HUDEP-2 (cell line): ENCODE measurements around the gene NR2F1.
"Not testable (repeated sequence)": the region's sequence is repeated elsewhere in the genome, so short reads cannot be mapped to it uniquely, and the experiment has no call there.

ENCODE experiments used
- DNase-seq, 76 experiments: peaks; one replicate each; lab custom pipeline; 2025; ENCODE audit not compliant: unreplicated experiment in 76 of 76; lab: John Stamatoyannopoulos, UW

The NR2F1 gene

DNA sequence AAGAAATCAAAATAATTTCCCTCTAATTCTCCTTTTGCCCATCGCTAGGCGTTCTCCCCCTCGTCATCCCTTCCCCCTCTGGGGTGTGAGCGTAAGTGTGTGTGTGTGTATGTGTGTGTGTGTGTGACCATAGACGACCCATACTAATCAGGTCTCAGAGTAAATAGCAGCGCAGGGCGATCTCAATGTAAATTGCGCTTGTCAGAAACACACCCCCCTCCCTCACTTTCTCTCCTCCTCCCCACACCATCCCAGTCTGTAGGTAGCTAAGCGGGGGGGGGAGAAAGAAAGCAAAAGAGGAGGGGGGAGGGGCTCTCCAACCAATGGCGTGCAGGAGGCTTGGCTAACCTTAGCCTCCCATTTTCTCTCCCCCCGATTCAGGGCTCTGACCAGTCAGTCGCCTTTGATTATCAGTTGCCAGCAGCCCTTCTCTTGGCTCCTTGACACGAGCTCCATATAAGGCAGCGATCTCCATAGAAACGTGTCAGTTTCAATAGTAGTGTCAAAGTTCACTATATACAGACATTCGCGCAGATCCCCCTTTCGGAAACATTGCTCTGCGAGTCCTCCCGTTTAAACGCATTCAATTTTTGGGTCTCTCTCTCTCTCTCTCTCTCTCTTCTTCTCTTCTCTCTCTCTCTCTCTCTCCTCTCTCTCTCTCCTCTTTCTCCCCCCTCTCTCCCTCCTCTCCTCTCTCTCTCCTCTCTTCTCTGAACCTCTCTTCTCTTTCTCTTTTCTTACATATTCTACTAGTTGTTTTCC is at the start of gene NR2F1:
Gene NR2F1, plus strand, starts transcription at position 546 of the 762 bp plus-strand sequence. CDS start 1,802 bp downstream, outside the sequence.
- peak in 74 of 76 experiments; percentile 26 to 95 (median 78) for DNase-seq

- no peak for DNase-seq
Measured at GRCh38 chr5:93545872-93546271, 37.1 kb upstream of the NR2F1 start.

GRCh38 chr5:93549594-93549993 is 33.4 kb upstream of the NR2F1 start:
- DNase-seq: not testable (repeated sequence)

DNA sequence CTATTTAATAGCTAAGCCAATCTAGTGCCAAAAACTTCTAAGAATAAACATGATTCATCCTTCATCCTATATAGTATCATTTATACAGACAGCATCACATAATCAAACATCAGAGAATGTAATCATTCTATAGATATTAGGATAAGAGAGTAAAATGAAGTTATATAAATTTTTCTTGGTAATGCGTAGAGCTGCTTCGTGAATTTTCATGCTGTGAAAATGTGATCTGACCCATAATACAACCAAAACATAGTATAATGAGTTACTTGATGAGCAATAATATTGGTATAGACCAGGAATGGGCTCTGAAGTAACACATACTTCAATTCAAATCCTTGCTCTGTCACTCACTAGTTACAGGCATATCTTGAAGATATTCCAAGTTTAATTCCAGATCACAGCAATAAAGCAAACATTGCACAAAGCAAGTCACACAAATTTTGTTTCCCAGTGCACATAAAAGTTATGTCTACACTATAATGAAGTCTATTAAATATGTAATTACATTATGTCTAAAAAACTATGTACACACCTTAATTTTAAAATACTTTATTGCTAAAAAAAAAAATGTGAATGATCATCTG is 25.9 kb upstream of the NR2F1 start:
- DNase-seq: no peak

DNA sequence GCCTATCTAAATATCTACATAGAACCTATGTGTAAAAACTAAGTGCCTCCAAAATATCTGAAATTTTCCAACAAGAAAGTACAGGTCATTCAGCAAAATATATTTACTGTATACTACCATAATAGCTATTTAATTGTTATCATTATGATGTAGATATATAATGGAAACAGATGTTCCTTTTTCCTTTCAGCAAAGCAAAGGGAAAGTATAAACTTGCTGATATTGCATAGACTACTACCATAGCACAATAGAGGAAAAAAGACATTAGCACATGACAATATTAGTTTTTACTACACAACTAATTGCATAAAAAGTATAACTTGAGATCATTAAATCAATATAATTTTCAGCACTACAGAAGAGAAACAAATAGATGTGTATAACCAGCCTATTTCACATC is 16.9 kb upstream of the NR2F1 start:
- DNase-seq: no peak

- DNase-seq: no peak
Measured at GRCh38 chr5:93567424-93567823, 15.6 kb upstream of the NR2F1 start.

- DNase-seq: no peak
Measured at GRCh38 chr5:93569300-93570160, 13.5 kb upstream of the NR2F1 start.

GRCh38 chr5:93570294-93571113 is 12.5 kb upstream of the NR2F1 start:
- no peak for DNase-seq

GRCh38 chr5:93571114-93571949 is 11.7 kb upstream of the NR2F1 start:
- no peak for DNase-seq

- DNase-seq: no peak
Measured at GRCh38 chr5:93572101-93572607, 10.9 kb upstream of the NR2F1 start.

- DNase-seq: no peak
Measured at GRCh38 chr5:93572608-93573353, 10.2 kb upstream of the NR2F1 start.

DNA sequence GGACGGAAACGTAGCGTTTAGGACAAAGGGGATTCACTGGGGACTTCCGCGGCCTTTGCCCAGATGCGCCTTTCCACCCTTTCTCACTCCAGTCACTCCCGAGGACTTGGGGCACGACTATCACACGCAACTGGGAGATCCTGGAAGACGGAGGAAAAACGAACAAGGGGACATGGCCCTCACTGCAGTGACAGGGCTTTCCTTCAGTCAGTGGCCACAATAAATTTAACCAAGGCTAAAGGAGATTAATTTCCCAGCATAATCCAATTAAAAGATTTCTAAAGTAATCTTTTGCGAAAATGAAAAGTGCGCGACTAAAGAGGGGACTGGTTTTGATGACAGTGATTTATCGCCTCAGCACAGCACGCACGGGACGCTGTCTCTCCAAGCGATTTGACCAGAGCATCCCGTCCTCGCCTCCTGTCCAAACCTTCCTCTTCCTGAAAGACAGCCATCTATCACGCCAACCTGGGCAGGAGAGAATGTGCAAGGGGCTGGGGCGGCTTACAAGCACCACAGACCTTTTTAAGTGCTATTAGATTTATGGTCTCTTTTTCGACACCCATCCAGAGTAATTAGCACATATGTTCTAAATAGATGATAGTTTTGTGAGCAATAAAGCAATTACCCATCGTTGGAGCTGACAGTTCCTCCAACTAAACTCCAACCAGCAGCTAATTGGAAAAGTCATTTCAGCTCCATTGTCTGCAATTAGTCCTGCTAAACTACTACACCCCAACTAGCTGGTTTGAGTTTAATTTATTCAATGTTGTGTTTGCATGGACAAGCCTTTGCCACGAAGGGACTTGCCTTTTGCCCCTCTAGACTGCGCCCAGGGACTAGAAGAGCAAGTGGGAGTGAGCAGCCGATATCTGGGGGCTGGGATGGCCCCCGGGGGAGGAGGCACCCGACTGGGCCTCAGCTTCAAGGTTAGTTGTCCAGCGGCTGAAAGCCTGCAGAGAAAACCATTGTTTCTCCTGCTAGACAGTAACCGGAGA is 9.4 kb upstream of the NR2F1 start:
- DNase-seq: no peak

GRCh38 chr5:93574491-93575305 is 8.3 kb upstream of the NR2F1 start:
- no peak for DNase-seq

GRCh38 chr5:93575461-93576414 is 7.3 kb upstream of the NR2F1 start:
- DNase-seq: no peak

DNA sequence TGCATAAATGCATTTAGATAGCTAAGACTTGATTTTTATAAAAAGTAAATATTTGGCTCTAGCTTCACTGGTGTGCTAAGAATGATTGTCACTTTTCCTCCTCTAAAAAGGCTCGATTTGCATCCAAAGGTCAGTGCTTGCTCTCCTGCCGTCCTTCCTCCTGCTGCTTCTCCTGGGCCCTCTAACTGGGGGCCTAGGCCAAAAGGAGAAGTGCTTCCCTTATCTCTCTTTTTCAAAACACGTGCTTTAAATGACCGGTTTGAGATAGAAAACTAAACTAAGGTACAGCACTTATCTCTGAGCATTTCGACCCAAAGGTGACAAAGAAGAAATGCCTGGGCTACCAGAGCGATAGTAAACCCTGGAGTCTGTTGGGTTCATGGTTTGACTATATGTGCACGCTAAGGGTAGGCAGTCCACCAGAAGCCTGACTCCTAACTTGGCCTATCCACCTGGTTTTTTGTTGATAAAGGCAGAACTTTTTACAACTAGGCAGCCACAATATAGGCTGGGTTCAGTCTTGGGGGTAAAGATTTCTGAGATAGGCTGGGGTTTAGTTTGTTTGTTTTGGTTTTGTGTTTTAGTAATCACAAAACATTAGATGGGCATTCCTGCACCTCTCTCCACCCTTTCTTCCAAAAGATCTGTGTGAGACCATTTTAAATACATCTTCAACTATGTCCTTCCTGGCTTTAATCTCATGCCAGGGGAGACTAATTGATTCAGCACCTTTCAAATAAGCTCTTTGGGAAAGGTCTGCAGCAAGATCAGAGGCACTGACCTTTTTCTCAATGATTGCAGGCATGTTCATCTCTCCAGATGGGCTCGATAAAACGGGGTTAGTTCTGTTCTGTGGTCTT is 5.8 kb upstream of the NR2F1 start:
- DNase-seq: no peak
